ENCODE measurements around the gene PTPN14.
"Not testable (repeated sequence)": the region's sequence is repeated elsewhere in the genome, so short reads cannot be mapped to it uniquely, and the experiment has no call there.

PTPN14 gene

DNA sequence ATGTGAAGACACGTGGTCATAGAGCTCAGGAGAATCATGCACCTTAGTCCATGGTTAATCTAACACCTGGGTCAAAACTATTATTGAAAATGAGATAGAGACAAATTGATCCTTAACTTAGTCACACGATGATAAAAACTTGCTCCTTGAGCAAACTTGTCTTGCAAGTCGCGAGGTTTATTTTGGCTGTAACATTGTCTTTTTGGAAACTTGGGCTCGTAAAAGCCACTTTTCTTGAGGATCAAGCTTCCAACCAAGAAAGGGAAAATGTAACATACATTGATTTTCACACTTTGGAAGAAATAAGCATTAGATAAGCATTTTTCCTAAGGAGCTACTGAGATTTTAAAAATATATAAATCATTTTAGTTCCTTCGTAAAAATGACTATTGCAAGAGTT, 31.7 kb upstream of the PTPN14 start:
- H3K27me3 ChIP-seq (replicated peaks; ENCODE audit: control insufficient read depth, insufficient read depth, low read length, poor library complexity, severe bottlenecking): no peaks in the 10 kb centered on the region
- no peak overlapping the region for H3K4me3 ChIP-seq (ENCODE audit: insufficient read depth, low read depth, low read length, poor library complexity, severe bottlenecking)
- no peak overlapping the region for H3K27ac ChIP-seq (ENCODE audit: insufficient read depth, low read length, poor library complexity, severe bottlenecking)
- H3K9me3 ChIP-seq (ENCODE audit: control insufficient read depth, low read length): no peaks in the 10 kb centered on the region
- no peaks in the 10 kb centered on the region for H3K4me1 ChIP-seq (ENCODE audit: control insufficient read depth, insufficient read depth, low read length, poor library complexity, severe bottlenecking)
- no peaks in the 10 kb centered on the region for H3K36me3 ChIP-seq (ENCODE audit: control insufficient read depth, insufficient read depth, low read length)
- DNase-seq: no peak

DNA sequence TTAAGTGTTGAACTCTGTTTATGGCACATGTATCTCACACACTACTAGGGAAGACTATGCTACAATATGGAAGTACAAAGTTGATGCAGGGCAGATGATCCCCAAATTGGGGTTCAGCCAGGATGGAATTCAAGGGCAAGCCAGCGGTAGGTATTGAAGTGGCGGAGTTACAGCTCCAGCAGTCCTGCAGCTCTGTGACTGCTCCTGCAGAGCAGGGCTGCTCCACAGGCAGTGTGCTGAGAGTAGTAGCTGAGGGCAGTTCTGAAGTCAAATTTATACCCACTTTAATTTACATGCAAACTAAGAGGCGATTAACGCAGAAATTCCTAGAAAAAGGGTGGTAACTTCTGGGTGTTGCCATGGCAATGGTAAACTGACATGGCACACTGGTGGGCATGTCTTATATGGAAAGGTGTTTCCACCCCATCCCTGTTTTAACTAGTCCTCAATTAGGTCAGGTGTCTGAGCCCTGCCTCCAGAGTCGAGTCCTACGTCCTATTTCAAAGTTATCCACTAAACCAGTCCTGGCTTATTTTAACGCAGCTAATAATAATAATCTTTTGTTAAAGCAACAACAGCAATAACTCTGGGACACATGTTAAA, 31.0 kb upstream of the PTPN14 start:
- Histone ChIP-seq H3K36me3 (ENCODE audit: control insufficient read depth, insufficient read depth, low read length) (no peaks in the 10 kb centered on the region), H3K4me1 (ENCODE audit: control insufficient read depth, insufficient read depth, low read length, poor library complexity, severe bottlenecking) (no peaks in the 10 kb centered on the region), H3K27ac (ENCODE audit: insufficient read depth, low read length, poor library complexity, severe bottlenecking) (no peak overlapping the region)

DNA sequence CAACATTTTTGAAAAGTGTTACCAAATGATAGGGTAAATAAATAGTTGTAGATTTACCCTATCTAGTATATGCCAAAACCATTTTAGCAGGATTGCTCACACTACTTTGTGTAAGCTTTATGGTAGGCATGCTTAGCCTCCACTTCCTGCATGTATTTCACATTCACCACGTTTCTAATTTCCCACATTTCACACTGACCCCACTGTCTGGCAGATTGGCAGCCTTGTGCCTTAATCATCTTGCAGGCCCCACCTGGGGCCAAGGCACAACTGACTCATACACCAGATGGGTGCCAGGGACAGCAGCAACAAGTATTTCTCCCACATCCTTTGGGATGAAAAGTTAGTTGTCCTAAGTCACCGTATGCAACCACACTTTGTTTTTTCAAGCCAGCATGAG, 30.4 kb upstream of the PTPN14 start:
- H3K4me1 ChIP-seq (ENCODE audit: control insufficient read depth, insufficient read depth, low read length, poor library complexity, severe bottlenecking): no peaks in the 10 kb centered on the region
- no peak overlapping the region for H3K27ac ChIP-seq (ENCODE audit: insufficient read depth, low read length, poor library complexity, severe bottlenecking)
- no peaks in the 10 kb centered on the region for H3K27me3 ChIP-seq (replicated peaks; ENCODE audit: control insufficient read depth, insufficient read depth, low read length, poor library complexity, severe bottlenecking)
- no peak for DNase-seq
- no peak overlapping the region for H3K4me3 ChIP-seq (ENCODE audit: insufficient read depth, low read depth, low read length, poor library complexity, severe bottlenecking)
- H3K36me3 ChIP-seq (ENCODE audit: control insufficient read depth, insufficient read depth, low read length): no peaks in the 10 kb centered on the region
- H3K9me3 ChIP-seq (ENCODE audit: control insufficient read depth, low read length): no peaks in the 10 kb centered on the region

More for the DNA sequence above, 31.0 kb upstream of the PTPN14 start:
- H3K27me3 ChIP-seq (replicated peaks; ENCODE audit: control insufficient read depth, insufficient read depth, low read length, poor library complexity, severe bottlenecking): no peaks in the 10 kb centered on the region
- no peak for DNase-seq
- no peak overlapping the region for H3K4me3 ChIP-seq (ENCODE audit: insufficient read depth, low read depth, low read length, poor library complexity, severe bottlenecking)
- H3K9me3 ChIP-seq (ENCODE audit: control insufficient read depth, low read length): no peaks in the 10 kb centered on the region

DNA sequence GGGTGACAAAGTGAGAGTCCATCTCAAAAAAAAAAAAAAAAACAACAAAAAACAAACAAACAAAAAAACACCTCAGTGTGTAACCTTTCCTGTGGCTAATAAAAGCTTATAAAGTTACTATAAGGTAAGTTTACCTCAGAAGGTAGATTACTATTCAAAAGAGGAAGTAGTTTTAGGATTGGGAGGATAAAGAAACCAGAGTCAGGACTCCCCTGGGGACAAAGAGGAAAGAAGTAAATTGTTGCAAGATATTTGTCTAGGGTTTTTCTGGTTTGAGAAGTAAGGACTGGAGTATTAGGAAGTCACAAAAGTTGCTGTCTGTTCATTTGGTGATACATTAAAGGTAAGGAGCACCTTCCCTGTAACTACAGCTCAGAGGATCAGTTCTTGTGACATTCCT, 27.8 kb upstream of the PTPN14 start:
- no peaks in the 10 kb centered on the region for H3K4me1 ChIP-seq (ENCODE audit: control insufficient read depth, insufficient read depth, low read length, poor library complexity, severe bottlenecking)
- no peaks in the 10 kb centered on the region for H3K27me3 ChIP-seq (replicated peaks; ENCODE audit: control insufficient read depth, insufficient read depth, low read length, poor library complexity, severe bottlenecking)
- no peaks in the 10 kb centered on the region for H3K36me3 ChIP-seq (ENCODE audit: control insufficient read depth, insufficient read depth, low read length)
- no peak overlapping the region for H3K4me3 ChIP-seq (ENCODE audit: insufficient read depth, low read depth, low read length, poor library complexity, severe bottlenecking)
- no peak for DNase-seq
- no peak overlapping the region for H3K27ac ChIP-seq (ENCODE audit: insufficient read depth, low read length, poor library complexity, severe bottlenecking)
- no peaks in the 10 kb centered on the region for H3K9me3 ChIP-seq (ENCODE audit: control insufficient read depth, low read length)

DNA sequence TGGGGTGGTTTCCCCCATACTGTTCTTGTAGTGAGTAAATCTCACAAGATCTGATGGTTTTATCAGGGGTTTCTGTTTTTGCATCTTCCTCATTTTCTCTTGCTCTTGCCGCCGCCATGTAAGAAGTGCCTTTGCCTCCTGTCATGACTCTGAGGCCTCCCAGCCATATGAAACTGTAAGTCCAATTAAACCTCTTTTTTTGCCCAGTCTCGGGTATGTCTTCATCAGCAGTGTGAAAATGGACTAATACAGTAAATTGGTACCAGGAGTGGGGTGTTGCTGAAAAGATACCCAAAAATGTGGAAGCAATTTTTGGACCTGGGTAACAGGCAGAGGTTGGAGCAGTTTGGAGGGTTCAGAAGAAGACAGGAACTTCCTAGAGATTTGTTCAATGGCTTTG, 24.7 kb upstream of the PTPN14 start:
- not testable (repeated sequence) for H3K4me3 ChIP-seq (ENCODE audit: insufficient read depth, low read depth, low read length, poor library complexity, severe bottlenecking); H3K4me1 ChIP-seq (ENCODE audit: control insufficient read depth, insufficient read depth, low read length, poor library complexity, severe bottlenecking); H3K9me3 ChIP-seq (ENCODE audit: control insufficient read depth, low read length); H3K27me3 ChIP-seq (replicated peaks; ENCODE audit: control insufficient read depth, insufficient read depth, low read length, poor library complexity, severe bottlenecking); DNase-seq; H3K27ac ChIP-seq (ENCODE audit: insufficient read depth, low read length, poor library complexity, severe bottlenecking); H3K36me3 ChIP-seq (ENCODE audit: control insufficient read depth, insufficient read depth, low read length)

DNA sequence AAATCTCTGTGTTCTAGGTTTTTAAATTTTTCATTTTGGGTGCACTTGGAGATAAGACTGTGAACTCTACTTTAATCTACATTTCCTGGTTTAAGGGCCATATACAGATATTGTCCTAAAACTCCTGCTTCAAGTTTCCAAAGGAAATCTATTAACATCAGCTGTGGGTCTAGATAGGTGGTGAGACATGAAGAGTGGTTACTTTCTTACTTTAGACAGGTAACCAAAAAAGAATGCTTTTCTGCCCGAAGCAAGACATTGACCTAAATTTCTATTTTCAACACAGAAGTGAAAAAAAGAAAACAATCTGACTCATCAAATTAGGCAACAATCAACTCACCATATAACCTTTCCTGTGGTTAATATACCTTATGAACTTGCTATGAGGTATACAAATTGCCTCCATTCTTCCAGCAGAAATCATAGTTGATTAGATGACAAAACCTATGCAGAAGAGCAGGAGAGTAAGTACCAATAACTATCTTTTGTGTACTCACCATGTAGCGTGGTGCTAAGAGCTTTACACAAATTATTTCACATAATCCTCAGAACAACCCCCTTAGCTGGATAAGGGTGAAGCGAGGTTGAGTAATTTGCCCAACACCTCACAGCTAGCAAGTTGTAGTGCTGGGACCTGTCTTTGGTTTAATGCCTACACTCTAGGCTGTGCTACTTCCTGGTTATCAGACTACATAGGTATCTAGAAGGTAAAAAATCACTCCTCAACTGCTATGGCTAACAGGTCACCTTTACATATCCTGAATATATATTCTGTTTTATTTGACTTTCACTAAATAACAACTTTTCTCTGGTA, 23.4 kb upstream of the PTPN14 start:
- Histone ChIP-seq H3K9me3 (ENCODE audit: control insufficient read depth, low read length) (no peaks in the 10 kb centered on the region), H3K27ac (ENCODE audit: insufficient read depth, low read length, poor library complexity, severe bottlenecking) (no peak overlapping the region), H3K4me1 (ENCODE audit: control insufficient read depth, insufficient read depth, low read length, poor library complexity, severe bottlenecking) (no peaks in the 10 kb centered on the region), H3K27me3 (replicated peaks; ENCODE audit: control insufficient read depth, insufficient read depth, low read length, poor library complexity, severe bottlenecking) (peaks cover 3% of the 10 kb centered on the region), H3K36me3 (ENCODE audit: control insufficient read depth, insufficient read depth, low read length) (no peaks in the 10 kb centered on the region), H3K4me3 (ENCODE audit: insufficient read depth, low read depth, low read length, poor library complexity, severe bottlenecking) (no peak overlapping the region)
- DNase-seq: no peak

DNA sequence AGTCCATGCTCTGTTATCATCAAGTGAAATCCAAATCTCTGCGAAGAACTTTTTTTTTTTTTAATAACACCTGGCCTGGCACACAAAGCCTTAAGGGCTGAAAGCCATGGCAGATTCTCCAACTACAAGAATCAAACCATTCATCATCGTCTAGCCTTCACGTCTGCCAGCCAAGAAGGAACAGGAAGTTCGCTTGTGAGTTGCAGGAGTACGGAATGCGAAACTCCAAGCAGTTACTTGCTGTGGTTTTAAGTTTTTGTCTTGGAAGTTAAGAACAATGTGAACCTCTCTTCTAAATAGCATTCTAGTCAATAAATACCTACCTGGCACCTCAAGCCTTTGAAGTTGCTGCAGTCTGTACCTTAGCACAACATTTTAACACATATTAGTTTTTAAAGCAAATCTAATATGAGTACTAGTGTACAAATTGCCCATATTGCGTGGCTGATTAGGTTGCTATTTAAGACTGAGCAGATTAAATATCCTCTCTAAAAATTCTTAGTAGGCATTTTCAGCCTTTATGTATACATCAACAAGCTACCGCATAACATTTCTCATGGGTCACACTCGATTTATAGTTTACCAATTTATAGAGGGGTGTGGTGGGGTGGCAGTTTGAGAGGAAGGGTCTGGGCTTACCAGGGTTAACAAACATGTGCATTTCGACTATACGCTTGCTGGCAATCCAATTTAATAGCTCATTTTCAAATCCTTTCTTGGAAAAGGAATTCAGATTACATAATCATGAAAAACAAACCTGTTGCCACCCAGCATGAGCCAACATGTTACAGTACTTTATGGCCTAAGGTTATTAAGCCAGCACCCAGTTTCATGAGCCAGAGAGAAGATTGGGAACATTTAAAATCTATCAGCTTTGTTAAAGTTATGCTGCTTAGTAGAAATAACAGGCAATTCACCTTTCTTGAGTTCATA, 22.2 kb upstream of the PTPN14 start:
- H3K27ac ChIP-seq (ENCODE audit: insufficient read depth, low read length, poor library complexity, severe bottlenecking): no peak overlapping the region
- H3K4me3 ChIP-seq (ENCODE audit: insufficient read depth, low read depth, low read length, poor library complexity, severe bottlenecking): no peak overlapping the region

DNA sequence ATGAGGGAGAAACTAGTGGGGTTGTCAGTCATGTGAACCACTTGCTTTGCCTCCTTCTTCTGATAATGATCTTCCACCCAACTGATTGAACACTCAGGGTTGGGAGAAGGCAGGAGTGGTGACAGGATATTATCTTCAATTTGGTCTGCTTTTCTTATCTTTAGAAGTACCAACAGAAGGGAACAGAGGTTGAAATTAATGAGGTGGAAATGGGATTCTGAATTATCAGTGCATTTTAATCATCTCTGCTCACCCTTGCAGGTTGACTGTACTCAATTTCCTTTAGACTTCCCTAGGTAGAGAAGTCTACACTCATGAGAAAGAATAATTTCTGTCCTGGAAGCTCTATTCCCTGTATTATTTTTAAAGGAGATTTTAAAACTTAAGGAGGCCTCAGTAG, 19.9 kb upstream of the PTPN14 start:
- Histone ChIP-seq H3K4me3 (ENCODE audit: insufficient read depth, low read depth, low read length, poor library complexity, severe bottlenecking) (no peak overlapping the region), H3K4me1 (ENCODE audit: control insufficient read depth, insufficient read depth, low read length, poor library complexity, severe bottlenecking) (no peaks in the 10 kb centered on the region), H3K36me3 (ENCODE audit: control insufficient read depth, insufficient read depth, low read length) (no peaks in the 10 kb centered on the region), H3K27me3 (replicated peaks; ENCODE audit: control insufficient read depth, insufficient read depth, low read length, poor library complexity, severe bottlenecking) (peaks cover 3% of the 10 kb centered on the region), H3K9me3 (ENCODE audit: control insufficient read depth, low read length) (no peaks in the 10 kb centered on the region), H3K27ac (ENCODE audit: insufficient read depth, low read length, poor library complexity, severe bottlenecking) (no peak overlapping the region)
- DNase-seq: no peak

More for the DNA sequence above, 22.2 kb upstream of the PTPN14 start:
- Histone ChIP-seq H3K27me3 (replicated peaks; ENCODE audit: control insufficient read depth, insufficient read depth, low read length, poor library complexity, severe bottlenecking) (peaks cover 3% of the 10 kb centered on the region), H3K9me3 (ENCODE audit: control insufficient read depth, low read length) (no peaks in the 10 kb centered on the region), H3K4me1 (ENCODE audit: control insufficient read depth, insufficient read depth, low read length, poor library complexity, severe bottlenecking) (no peaks in the 10 kb centered on the region), H3K36me3 (ENCODE audit: control insufficient read depth, insufficient read depth, low read length) (no peaks in the 10 kb centered on the region)
- no peak for DNase-seq

DNA sequence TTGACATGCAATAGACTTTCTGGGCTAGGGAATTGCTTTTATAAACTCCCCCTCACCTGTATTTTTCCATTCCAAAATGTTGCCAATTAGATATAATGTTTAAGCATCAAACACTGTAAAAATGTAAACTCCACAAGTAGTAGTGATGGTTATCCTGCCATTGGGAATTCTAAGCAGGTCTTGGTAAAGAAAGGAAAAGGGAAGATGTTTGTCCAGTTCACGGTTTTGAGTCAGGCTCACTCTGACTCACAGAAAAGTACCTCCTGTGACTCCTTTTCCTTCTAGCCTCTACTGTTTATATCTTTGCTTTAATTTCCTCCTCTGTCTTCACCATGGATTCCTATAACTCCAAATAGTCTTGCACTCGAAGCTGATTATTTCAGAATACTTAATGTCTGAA, 19.0 kb upstream of the PTPN14 start:
- H3K27me3 ChIP-seq (replicated peaks; ENCODE audit: control insufficient read depth, insufficient read depth, low read length, poor library complexity, severe bottlenecking): peaks cover 3% of the 10 kb centered on the region
- no peak overlapping the region for H3K4me3 ChIP-seq (ENCODE audit: insufficient read depth, low read depth, low read length, poor library complexity, severe bottlenecking)
- no peaks in the 10 kb centered on the region for H3K9me3 ChIP-seq (ENCODE audit: control insufficient read depth, low read length)
- no peaks in the 10 kb centered on the region for H3K36me3 ChIP-seq (ENCODE audit: control insufficient read depth, insufficient read depth, low read length)
- H3K4me1 ChIP-seq (ENCODE audit: control insufficient read depth, insufficient read depth, low read length, poor library complexity, severe bottlenecking): no peaks in the 10 kb centered on the region
- no peak for DNase-seq
- no peak overlapping the region for H3K27ac ChIP-seq (ENCODE audit: insufficient read depth, low read length, poor library complexity, severe bottlenecking)

All from effector memory CD4-positive, alpha-beta T cell (primary cell).